HCT116 (cell line): ENCODE data around the gene OSBPL10. TPM values are rescaled to one million over a fixed set of nuclear protein-coding genes. Genes with fewer than 3 reads are reported as not detected.

Experiments
- ATAC-seq: fragments of 200-7000 bp; cut with Tn5 transposase; 2 replicates; pipeline ENCODE4 v1.9.1; 2020; ENCODE audit warnings: mild to moderate bottlenecking, moderate library complexity
- BruUV-seq: library from RNA; stranded (reverse); fragments of 400-500 nt; replicated peaks from 2 replicates; lab custom pipeline; 2021; lab: Mats Ljungman, UMichigan
- CTCF ChIA-PET: fragments of 300-600 bp; sonication (Branson Sonifier 250); formaldehyde crosslinking; loops from one replicate; lab custom pipeline; 2021; ENCODE audit warnings: antibody characterized with exemption; lab: Charles Lee
- POLR2A ChIA-PET: fragments of 300-600, 350-600 bp; sonication (Branson Sonifier 250); formaldehyde crosslinking; loops from one replicate; lab custom pipeline; 2021; ENCODE audit warnings: antibody characterized with exemption; lab: Charles Lee
- RAD21 ChIA-PET, 2 experiments: fragments of 300-600 bp; sonication (Branson Sonifier 250); formaldehyde crosslinking; loops; one replicate each; lab custom pipeline; 2023; ENCODE audit warnings: low total read pairs in 2 of 2; ENCODE audit not compliant: uncharacterized antibody in 2 of 2, unreplicated experiment in 2 of 2, low non-redundant PET in 1 of 2; lab: Charles Lee
- DNase-seq: peaks from one replicate; pipeline ENCODE4 v3.0.0-alpha.2; 2010; ENCODE audit warnings: low read depth, low spot score
- H2AFZ ChIP-seq: fragments of 200-600 bp; shearing (Covaris generic), sonication (generic); 2 replicates; pipeline ENCODE4 v1.6.1; 2017; ENCODE audit warnings: low read depth, mixed run types, mixed read lengths, antibody characterized with exemption, low read length; ENCODE audit not compliant: poor library complexity, severe bottlenecking
- H3K27ac ChIP-seq: 2 replicates; pipeline ENCODE4 v1.5.1; 2012; ENCODE audit warnings: low read depth, low read length
- H3K27me3 ChIP-seq: fragments of 200-600 bp; sonication (generic); 2 replicates; pipeline ENCODE4 v1.6.1; 2016; ENCODE audit warnings: mixed run types, low read length, mixed read lengths; ENCODE audit not compliant: insufficient read depth
- H3K36me3 ChIP-seq, 2 experiments: fragments of 200-500 bp in 1 of 2; fragments of 200-600 bp in 1 of 2; sonication (Bioruptor generic) in 1 of 2; sonication (generic) in 1 of 2; 2 replicates each; pipeline versions ENCODE4 v1.5.1 to v1.6.1; 2014 to 2016; ENCODE audit warnings: low read length in 2 of 2, inconsistent platforms in 1 of 2, mixed read lengths in 1 of 2, mixed run types in 1 of 2; ENCODE audit not compliant: insufficient read depth in 2 of 2, control insufficient read depth in 1 of 2
- H3K4me1 ChIP-seq, 2 experiments: fragments of 200-600 bp in 1 of 2; sonication (generic) in 1 of 2; 2 replicates each; pipeline versions ENCODE4 v1.5.1 to v1.6.1; 2012 to 2017; ENCODE audit warnings: low read length in 2 of 2, inconsistent platforms in 1 of 2, mild to moderate bottlenecking in 1 of 2, mixed read lengths in 1 of 2, mixed run types in 1 of 2, moderate library complexity in 1 of 2; ENCODE audit not compliant: insufficient read depth in 2 of 2, control insufficient read depth in 1 of 2
- H3K4me2 ChIP-seq: fragments of 200-600 bp; sonication (generic); 2 replicates; pipeline ENCODE4 v1.6.1; 2017; ENCODE audit warnings: mixed run types, low read length, mixed read lengths
- H3K4me3 ChIP-seq, 2 experiments: fragments of 200-600 bp in 1 of 2; sonication (generic) in 1 of 2; replicated peaks in 1 of 2; 2 replicates each; pipeline ENCODE4 v1.5.1; 2011 to 2016; ENCODE audit warnings: low read length in 2 of 2, control low read depth in 1 of 2, low read depth in 1 of 2, mild to moderate bottlenecking in 1 of 2, mixed read lengths in 1 of 2, mixed run types in 1 of 2
- H3K79me2 ChIP-seq: fragments of 200-600 bp; sonication (generic); 2 replicates; pipeline ENCODE4 v1.6.1; 2017; ENCODE audit warnings: mild to moderate bottlenecking, mixed run types, low read length, moderate library complexity, mixed read lengths; ENCODE audit not compliant: insufficient read depth
- H3K9ac ChIP-seq: fragments of 200-600 bp; sonication (generic); 2 replicates; pipeline ENCODE4 v1.6.1; 2016; ENCODE audit warnings: low read length, mixed read lengths
- H3K9me2 ChIP-seq: fragments of 200-600 bp; sonication (generic), shearing (Covaris generic); 2 replicates; pipeline ENCODE4 v1.6.1; 2017; ENCODE audit warnings: mixed run types, mild to moderate bottlenecking, moderate library complexity; ENCODE audit not compliant: insufficient read depth
- H3K9me3 ChIP-seq, 2 experiments: fragments of 200-500 bp in 1 of 2; fragments of 200-600 bp in 1 of 2; sonication (Bioruptor generic) in 1 of 2; sonication (generic) in 1 of 2; 2 replicates each; pipeline ENCODE4 v1.6.1; 2014 to 2017; ENCODE audit warnings: low read length in 2 of 2, mixed read lengths in 2 of 2, inconsistent platforms in 1 of 2, low read depth in 1 of 2, mild to moderate bottlenecking in 1 of 2, mixed run types in 1 of 2, moderate library complexity in 1 of 2; ENCODE audit not compliant: control insufficient read depth in 1 of 2, insufficient read depth in 1 of 2
- H4K20me1 ChIP-seq: fragments of 200-600 bp; sonication (generic), shearing (Covaris generic); 2 replicates; pipeline ENCODE4 v1.6.1; 2017; ENCODE audit warnings: mixed run types, mild to moderate bottlenecking, moderate library complexity; ENCODE audit not compliant: insufficient read depth
- CBX3 ChIP-seq: IDR thresholded peaks from 2 replicates; pipeline ENCODE4 v1.6.1; 2012; ENCODE audit warnings: low read depth
- CEBPB ChIP-seq: IDR thresholded peaks from 2 replicates; pipeline ENCODE4 v1.6.1; 2012; ENCODE audit warnings: low read depth
- CTCF ChIP-seq, 3 experiments: fragments of 200-600 bp in 1 of 3; sonication (generic) in 1 of 3; IDR thresholded peaks in 2 of 3; conservative IDR thresholded peaks in 1 of 3; 2 replicates each; pipeline ENCODE4 v1.5.1; 2012 to 2017; ENCODE audit warnings: low read depth in 2 of 3, low read length in 2 of 3, antibody characterized with exemption in 1 of 3, borderline replicate concordance in 1 of 3, control low read depth in 1 of 3, mild to moderate bottlenecking in 1 of 3, mixed read lengths in 1 of 3, mixed run types in 1 of 3, moderate library complexity in 1 of 3; ENCODE audit not compliant: insufficient read depth in 1 of 3
- EGR1 ChIP-seq: IDR thresholded peaks from 2 replicates; pipeline ENCODE4 v1.6.1; 2012; ENCODE audit warnings: low read depth
- ELF1 ChIP-seq: IDR thresholded peaks from 2 replicates; pipeline ENCODE4 v1.6.1; 2012; ENCODE audit warnings: low read depth, borderline replicate concordance
- FOSL1 ChIP-seq: IDR thresholded peaks from 2 replicates; pipeline ENCODE4 v1.6.1; 2012; ENCODE audit warnings: low read depth
- JUND ChIP-seq: IDR thresholded peaks from 2 replicates; pipeline ENCODE4 v1.6.1; 2012
- MAX ChIP-seq: IDR thresholded peaks from 2 replicates; pipeline ENCODE4 v1.6.1; 2012
- POLR2A ChIP-seq: IDR thresholded peaks from 2 replicates; pipeline ENCODE4 v1.7.0; 2011; ENCODE audit warnings: borderline replicate concordance; ENCODE audit not compliant: insufficient read depth, insufficient read length; ENCODE audit errors: extremely low read depth
- POLR2AphosphoS5 ChIP-seq: IDR thresholded peaks from 2 replicates; pipeline ENCODE4 v1.6.1; 2011; ENCODE audit warnings: mild to moderate bottlenecking, low read depth, low read length, moderate library complexity
- REST ChIP-seq: IDR thresholded peaks from 2 replicates; pipeline ENCODE4 v1.6.1; 2012; ENCODE audit warnings: low read depth
- SP1 ChIP-seq: IDR thresholded peaks from 2 replicates; pipeline ENCODE4 v1.6.1; 2012; ENCODE audit warnings: low read depth
- SRF ChIP-seq: IDR thresholded peaks from 2 replicates; pipeline ENCODE4 v1.6.1; 2012; ENCODE audit warnings: low read depth
- TCF7L2 ChIP-seq: IDR thresholded peaks from 2 replicates; pipeline ENCODE4 v1.7.0; 2011; ENCODE audit warnings: borderline replicate concordance, inconsistent platforms; ENCODE audit not compliant: insufficient read depth, insufficient read length; ENCODE audit errors: extremely low read depth
- YY1 ChIP-seq: IDR thresholded peaks from 2 replicates; pipeline ENCODE4 v1.6.1; 2011; ENCODE audit warnings: low read length, low read depth, moderate library complexity, mild to moderate bottlenecking; ENCODE audit not compliant: insufficient replicate concordance; ENCODE audit errors: extremely low read depth
- intact Hi-C: fragments of 100-400 bp; cut with micrococcal nuclease; formaldehyde crosslinking; loops from 2 replicates; pipeline ENCODE4 v1.10.0; 2022
- total RNA-seq: library from RNA; stranded (reverse); gene quantifications from one replicate; pipeline ENCODE4 v1.2.1, GENCODE V29; 2021; ENCODE audit not compliant: unreplicated experiment

Gene OSBPL10
- total RNA-seq, 1 experiment from 2014 or later, result 25.8 TPM

GRCh38 chr3:31810991-31811433 lies 170.1 kb downstream of the OSBPL10 start:
- H3K4me2 ChIP-seq, result no peak overlapping the region
- H3K27me3 ChIP-seq, result no peaks in the 10 kb centered on the region
- no peaks in the 10 kb centered on the region for H3K9me2 ChIP-seq
- POLR2A ChIA-PET, result no interaction called here
- ATAC-seq, result no peak
- RAD21 ChIA-PET, result no interaction called here
- CTCF ChIA-PET, result no interaction called here
- H3K9me3 ChIP-seq, result no peaks in the 10 kb centered on the region
- BruUV-seq, result no TSS peak
- H2AFZ ChIP-seq, result no peak overlapping the region
- H3K4me1 ChIP-seq, result no peaks in the 10 kb centered on the region
- no peak overlapping the region for H3K9ac ChIP-seq
- no peak overlapping the region for H3K27ac ChIP-seq
- DNase-seq, result no peak
- H3K4me3 ChIP-seq, result no peak overlapping the region
- H3K79me2 ChIP-seq, result no peaks in the 10 kb centered on the region
- no peaks in the 10 kb centered on the region for H3K36me3 ChIP-seq
- intact Hi-C loops, result no loop called here
- no peaks in the 10 kb centered on the region for H4K20me1 ChIP-seq
- TF ChIP-seq TCF7L2 (no peak), SP1 (no peak), CBX3 (no peak), FOSL1 (no peak), POLR2AphosphoS5 (no peak), EGR1 (no peak), CEBPB (no peak)

- ChIA-PET RAD21 (interaction anchor here in 1 of 2 experiments (0.6 kb wide), 1 partner anchor 35 kb away, joined by 3 read pairs; no protein-coding TSS in a partner anchor), POLR2A (no interaction called here)
- no peak for TF ChIP-seq CEBPB
- no peak for TF ChIP-seq POLR2A
- TF ChIP-seq ELF1, result no peak
- TF ChIP-seq JUND, result no peak
- no peak for TF ChIP-seq CTCF (IDR thresholded peaks at IDR 0.05 in 2 of 3, conservative IDR thresholded peaks at IDR 0.05 in 1 of 3; ENCODE audit: borderline replicate concordance in 1 of 3, insufficient read depth in 1 of 3, low read depth in 2 of 3, low read length in 2 of 3)
- no peak for TF ChIP-seq SRF
- no peak for TF ChIP-seq TCF7L2
- TF ChIP-seq SP1, result no peak
- TF ChIP-seq REST, result no peak
- TF ChIP-seq MAX, result no peak
- no peak for TF ChIP-seq YY1
These were observed 172.8 kb downstream of the OSBPL10 start for GRCh38 chr3:31808143-31808720.

More at GRCh38 chr3:31808143-31808720, 172.8 kb downstream of the OSBPL10 start:
- Histone ChIP-seq H3K9me3 (no peaks in the 10 kb centered on the region), H3K4me1 (no peaks in the 10 kb centered on the region), H3K9ac (no peak overlapping the region), H3K79me2 (no peaks in the 10 kb centered on the region), H2AFZ (no peak overlapping the region), H3K27ac (no peak overlapping the region), H3K4me3 (no peak overlapping the region), H3K4me2 (no peak overlapping the region), H3K27me3 (no peaks in the 10 kb centered on the region), H4K20me1 (no peaks in the 10 kb centered on the region), H3K36me3 (no peaks in the 10 kb centered on the region), H3K9me2 (no peaks in the 10 kb centered on the region)
- no TSS peak for BruUV-seq
- CTCF ChIA-PET, result no interaction called here
- DNase-seq (no peak), ATAC-seq (no peak)
- intact Hi-C loops, result no loop called here
